B cell (primary cell): ENCODE results near the gene RCBTB2.

ENCODE experiments used
- EZH2 ChIP-seq: IDR thresholded peaks from 2 replicates; pipeline ENCODE4 v1.6.1; 2012; ENCODE audit warnings: borderline replicate concordance, low read depth, mild to moderate bottlenecking, moderate library complexity, low read length; ENCODE audit not compliant: insufficient read depth, poor library complexity, severe bottlenecking
- TF ChIP-seq, protein P1 (sequence below): fragments of 200-600 bp; IDR thresholded peaks from one replicate; pipeline ENCODE4 v1.8.0; 2022; ENCODE audit warnings: antibody characterized with exemption, mild to moderate bottlenecking

- TF ChIP-seq, protein P1, sequence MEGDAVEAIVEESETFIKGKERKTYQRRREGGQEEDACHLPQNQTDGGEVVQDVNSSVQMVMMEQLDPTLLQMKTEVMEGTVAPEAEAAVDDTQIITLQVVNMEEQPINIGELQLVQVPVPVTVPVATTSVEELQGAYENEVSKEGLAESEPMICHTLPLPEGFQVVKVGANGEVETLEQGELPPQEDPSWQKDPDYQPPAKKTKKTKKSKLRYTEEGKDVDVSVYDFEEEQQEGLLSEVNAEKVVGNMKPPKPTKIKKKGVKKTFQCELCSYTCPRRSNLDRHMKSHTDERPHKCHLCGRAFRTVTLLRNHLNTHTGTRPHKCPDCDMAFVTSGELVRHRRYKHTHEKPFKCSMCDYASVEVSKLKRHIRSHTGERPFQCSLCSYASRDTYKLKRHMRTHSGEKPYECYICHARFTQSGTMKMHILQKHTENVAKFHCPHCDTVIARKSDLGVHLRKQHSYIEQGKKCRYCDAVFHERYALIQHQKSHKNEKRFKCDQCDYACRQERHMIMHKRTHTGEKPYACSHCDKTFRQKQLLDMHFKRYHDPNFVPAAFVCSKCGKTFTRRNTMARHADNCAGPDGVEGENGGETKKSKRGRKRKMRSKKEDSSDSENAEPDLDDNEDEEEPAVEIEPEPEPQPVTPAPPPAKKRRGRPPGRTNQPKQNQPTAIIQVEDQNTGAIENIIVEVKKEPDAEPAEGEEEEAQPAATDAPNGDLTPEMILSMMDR = no peak
- no peak for TF ChIP-seq EZH2
Measured at GRCh38 chr13:48511621-48512230, 21.2 kb downstream of the RCBTB2 start.
